Upper lobe of left lung (tissue), 4 donors: Measurements from ENCODE around the gene MVP.

ENCODE experiments used
- CTCF ChIP-seq, 6 experiments: fragments of 450-650 bp in 4 of 6; fragments of 200-600 bp in 2 of 6; sonication (generic) in 2 of 6; IDR thresholded peaks; one replicate each; pipeline ENCODE4 v1.5.1; 2016 to 2019; ENCODE audit warnings: antibody characterized with exemption in 6 of 6
- POLR2A ChIP-seq, 4 donors: fragments of 450-650 bp; IDR thresholded peaks; one replicate each; pipeline ENCODE4 v1.5.1; 2016 to 2017; ENCODE audit warnings: antibody characterized with exemption in 4 of 4, mild to moderate bottlenecking in 2 of 4
- POLR2AphosphoS5 ChIP-seq, 2 donors: sonication (generic); formaldehyde crosslinking; IDR thresholded peaks; one replicate each; pipeline ENCODE4 v1.5.1; 2017; ENCODE audit warnings: antibody characterized with exemption in 2 of 2

GRCh38 chr16:29848420-29849297 lies 28.4 kb downstream of the MVP start:
- TF ChIP-seq CTCF (IDR thresholded peaks at IDR 0.05) (peak; percentile 79 to 93 (median 90)), POLR2AphosphoS5 (IDR thresholded peaks at IDR 0.05) (peak; percentile 15 to 43), POLR2A (IDR thresholded peaks at IDR 0.05) (no peak)
